LNCAP (cell line): ENCODE data around the gene MET.
A peak's percentile ranks its signal among the peaks of the same experiment; 100 is the strongest.

Experiments
- CTCF ChIP-seq: fragments of 450-650 bp; IDR thresholded peaks from 2 replicates; pipeline ENCODE4 v1.5.1; 2017; ENCODE audit warnings: mild to moderate bottlenecking

MET gene

DNA sequence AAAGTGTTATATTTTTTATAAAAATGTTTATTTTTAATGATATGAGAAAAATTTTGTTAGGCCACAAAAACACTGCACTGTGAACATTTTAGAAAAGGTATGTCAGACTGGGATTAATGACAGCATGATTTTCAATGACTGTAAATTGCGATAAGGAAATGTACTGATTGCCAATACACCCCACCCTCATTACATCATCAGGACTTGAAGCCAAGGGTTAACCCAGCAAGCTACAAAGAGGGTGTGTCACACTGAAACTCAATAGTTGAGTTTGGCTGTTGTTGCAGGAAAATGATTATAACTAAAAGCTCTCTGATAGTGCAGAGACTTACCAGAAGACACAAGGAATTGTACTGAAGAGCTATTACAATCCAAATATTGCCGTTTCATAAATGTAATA is 125.6 kb downstream of the MET start:
- no peak for TF ChIP-seq CTCF

- TF ChIP-seq CTCF: no peak
Observed at GRCh38 chr7:116798232-116798631, 126.2 kb downstream of the MET start.

GRCh38 chr7:116799916-116800315 is 127.9 kb downstream of the MET start:
- TF ChIP-seq CTCF: no peak

DNA sequence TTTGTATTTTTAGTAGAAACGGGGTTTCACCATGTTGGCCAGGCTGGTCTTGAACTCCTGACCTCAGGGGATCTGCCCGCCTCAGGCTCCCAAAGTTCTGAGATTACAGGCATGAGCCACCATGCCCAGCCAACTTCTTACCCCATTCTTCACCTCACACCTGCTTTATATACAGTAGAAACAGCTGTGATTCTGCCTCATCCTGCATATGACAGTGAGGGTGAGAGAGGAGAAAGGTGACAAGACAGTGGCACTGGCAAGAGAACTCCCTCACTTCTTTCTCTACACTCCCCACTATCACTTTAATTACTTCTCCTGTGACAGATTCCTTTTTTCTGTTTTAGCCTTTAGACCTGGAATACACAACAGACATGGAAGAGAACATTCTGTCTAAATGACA is 128.6 kb downstream of the MET start:
- no peak for TF ChIP-seq CTCF

DNA sequence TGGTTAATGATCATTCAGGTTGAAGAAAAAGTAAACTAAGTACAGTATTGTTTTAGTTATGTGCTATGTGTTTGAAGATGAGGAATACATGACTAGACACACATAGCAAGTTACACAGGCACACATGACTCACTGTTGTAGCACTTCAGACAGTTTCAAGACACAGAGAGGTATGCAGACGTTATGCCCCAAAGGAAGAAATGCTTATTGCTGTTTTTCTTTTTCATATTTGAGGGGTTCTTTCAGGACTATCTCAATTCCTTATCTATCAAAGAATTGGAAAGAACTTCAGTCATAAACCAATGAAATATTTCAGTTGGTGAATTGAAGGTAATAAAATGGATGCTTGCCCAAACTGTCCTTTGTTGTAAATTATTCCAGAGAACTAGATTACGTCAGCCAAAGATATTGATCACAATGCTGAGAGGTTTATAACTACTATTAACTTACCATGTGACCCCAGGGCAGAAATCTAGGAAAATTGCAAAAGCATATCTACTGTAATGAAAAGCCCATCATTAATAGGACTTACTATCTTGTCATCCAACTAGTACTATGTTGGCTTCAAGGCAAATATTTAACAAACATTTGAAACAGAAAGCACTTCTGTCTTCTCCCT is 129.2 kb downstream of the MET start:
- TF ChIP-seq CTCF: no peak

GRCh38 chr7:116802144-116802745 is 130.2 kb downstream of the MET start:
- TF ChIP-seq CTCF: no peak

DNA sequence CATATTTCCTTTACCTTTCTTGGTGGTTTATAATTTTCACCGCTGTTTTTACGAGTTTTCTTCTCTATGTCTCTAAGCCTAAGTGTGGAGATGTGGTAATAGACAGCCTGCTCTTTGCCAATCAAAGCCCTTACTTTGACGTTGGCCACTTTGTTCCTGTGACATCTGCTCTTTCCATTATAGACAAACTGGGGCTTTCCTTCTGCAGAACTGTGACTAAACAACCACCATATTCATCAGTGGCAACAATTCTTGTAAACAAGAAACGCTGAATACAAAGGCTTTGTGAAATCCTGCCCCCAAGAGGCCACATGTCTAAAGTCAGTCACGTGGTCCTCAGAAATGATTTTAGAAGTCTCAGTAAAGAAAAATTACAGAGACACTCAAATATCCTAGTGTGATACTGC is 130.8 kb downstream of the MET start:
- TF ChIP-seq CTCF: peak; percentile 40; the same call in 1 of the 2 replicates

- TF ChIP-seq CTCF: no peak
Observed at GRCh38 chr7:116804471-116804870, 132.5 kb downstream of the MET start.
